GM23338 (cell line): ENCODE measurements around the gene TECPR2.
A peak's percentile ranks its signal among the peaks of the same experiment; 100 is the strongest.

Source experiments
- CTCF ChIP-seq, 2 experiments: fragments of 200-600 bp in 1 of 2; sonication (generic) in 1 of 2; conservative IDR thresholded peaks; 2 replicates each; pipeline versions ENCODE4 v1.5.1 to v1.6.1; 2016 to 2017; ENCODE audit warnings: antibody characterized with exemption in 2 of 2, low read depth in 2 of 2, mild to moderate bottlenecking in 2 of 2, moderate library complexity in 1 of 2
- ZNF462 ChIP-seq: fragments of 250-450 bp; sonication (Bioruptor Pico); IDR thresholded peaks from 2 replicates; pipeline ENCODE4 v1.5.0; 2020; ENCODE audit warnings: mild to moderate bottlenecking, moderate library complexity

GRCh38 chr14:102317564-102318248 is 45.0 kb upstream of the TECPR2 start:
- TF ChIP-seq ZNF462 (no peak), CTCF (conservative IDR thresholded peaks at IDR 0.05; ENCODE audit: low read depth in 2 of 2) (peak in 1 of 2 experiments; percentile 48; a peak in 2 of 4 replicates)
